Measurements from ENCODE around the gene AHDC1.

- TF ChIP-seq, protein P1, sequence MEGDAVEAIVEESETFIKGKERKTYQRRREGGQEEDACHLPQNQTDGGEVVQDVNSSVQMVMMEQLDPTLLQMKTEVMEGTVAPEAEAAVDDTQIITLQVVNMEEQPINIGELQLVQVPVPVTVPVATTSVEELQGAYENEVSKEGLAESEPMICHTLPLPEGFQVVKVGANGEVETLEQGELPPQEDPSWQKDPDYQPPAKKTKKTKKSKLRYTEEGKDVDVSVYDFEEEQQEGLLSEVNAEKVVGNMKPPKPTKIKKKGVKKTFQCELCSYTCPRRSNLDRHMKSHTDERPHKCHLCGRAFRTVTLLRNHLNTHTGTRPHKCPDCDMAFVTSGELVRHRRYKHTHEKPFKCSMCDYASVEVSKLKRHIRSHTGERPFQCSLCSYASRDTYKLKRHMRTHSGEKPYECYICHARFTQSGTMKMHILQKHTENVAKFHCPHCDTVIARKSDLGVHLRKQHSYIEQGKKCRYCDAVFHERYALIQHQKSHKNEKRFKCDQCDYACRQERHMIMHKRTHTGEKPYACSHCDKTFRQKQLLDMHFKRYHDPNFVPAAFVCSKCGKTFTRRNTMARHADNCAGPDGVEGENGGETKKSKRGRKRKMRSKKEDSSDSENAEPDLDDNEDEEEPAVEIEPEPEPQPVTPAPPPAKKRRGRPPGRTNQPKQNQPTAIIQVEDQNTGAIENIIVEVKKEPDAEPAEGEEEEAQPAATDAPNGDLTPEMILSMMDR (IDR thresholded peaks at IDR 0.05), result no peak
- TF ChIP-seq POLR2A (IDR thresholded peaks at IDR 0.05) (no peak), EP300 (IDR thresholded peaks at IDR 0.05) (no peak)
Observed at GRCh38 chr1:27548136-27548853, 55.6 kb downstream of the AHDC1 start.

All from sigmoid colon (tissue), 4 donors.